ENCODE results near the gene HNRNPUL2. TPM values are rescaled to one million over a fixed set of nuclear protein-coding genes. Genes with fewer than 3 reads are reported as not detected.
A peak's percentile ranks its signal among the peaks of the same experiment; 100 is the strongest.
"Not testable (repeated sequence)": the region's sequence is repeated elsewhere in the genome, so short reads cannot be mapped to it uniquely, and the experiment has no call there.

The HNRNPUL2 gene
- total RNA-seq, 1 donor from 2014 or later = 45.6 TPM

DNA sequence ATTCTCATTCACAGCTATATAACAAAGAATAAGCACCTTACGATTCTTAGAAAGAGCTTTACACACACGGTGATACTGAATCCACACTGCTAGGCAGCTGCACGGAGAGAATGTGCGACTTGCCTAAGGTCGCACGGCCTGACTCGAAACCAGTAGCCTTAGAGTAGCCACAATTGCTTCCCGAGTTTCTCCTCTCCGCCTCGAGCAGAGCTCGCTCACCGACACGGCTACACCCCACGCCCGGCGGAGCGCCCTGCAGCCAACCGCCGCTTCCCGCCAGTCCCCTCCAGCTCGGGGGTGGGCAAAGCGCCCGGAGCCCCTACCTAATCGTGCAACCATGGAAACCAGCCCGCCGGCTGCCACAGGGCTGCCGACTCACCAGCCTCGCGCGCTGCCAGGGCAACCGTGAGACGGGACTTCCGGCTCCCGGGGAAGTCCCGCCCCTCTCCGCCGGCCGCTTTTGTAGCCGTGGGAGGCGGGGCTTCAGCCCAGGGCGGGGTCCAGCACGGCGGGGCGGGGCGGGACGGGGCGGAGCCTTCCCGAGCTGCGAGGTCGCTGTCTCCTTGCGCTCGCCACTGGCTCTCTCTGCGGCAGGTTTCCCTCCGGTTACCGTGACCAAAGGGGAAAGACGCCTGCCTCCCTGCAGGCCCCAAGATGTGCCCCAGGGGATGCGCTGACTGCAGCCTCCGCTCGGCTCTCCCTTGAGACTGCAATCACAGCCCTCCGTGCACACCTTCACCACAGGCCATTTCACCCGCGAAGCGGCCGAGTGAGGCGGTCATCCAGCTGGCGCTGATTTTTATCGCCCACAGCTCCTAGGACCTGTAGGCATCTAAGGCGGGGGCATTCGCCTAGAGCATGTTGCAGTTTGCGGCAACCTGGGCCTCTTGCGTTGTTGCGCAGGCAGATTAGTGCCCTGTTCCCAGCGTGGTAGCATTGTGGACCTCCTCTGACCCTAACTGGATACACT lies 21.1 kb downstream of the HNRNPUL2 start:
- peaks cover 8% of the 10 kb centered on the region for H3K36me3 Mint-ChIP-seq (ENCODE audit: low read depth)
- peak overlapping the region; percentile 95 for H3K27ac Mint-ChIP-seq (ENCODE audit: unreplicated experiment)
- DNase-seq (ENCODE audit: low spot score) = peak; percentile 97
- TF ChIP-seq, protein P1, sequence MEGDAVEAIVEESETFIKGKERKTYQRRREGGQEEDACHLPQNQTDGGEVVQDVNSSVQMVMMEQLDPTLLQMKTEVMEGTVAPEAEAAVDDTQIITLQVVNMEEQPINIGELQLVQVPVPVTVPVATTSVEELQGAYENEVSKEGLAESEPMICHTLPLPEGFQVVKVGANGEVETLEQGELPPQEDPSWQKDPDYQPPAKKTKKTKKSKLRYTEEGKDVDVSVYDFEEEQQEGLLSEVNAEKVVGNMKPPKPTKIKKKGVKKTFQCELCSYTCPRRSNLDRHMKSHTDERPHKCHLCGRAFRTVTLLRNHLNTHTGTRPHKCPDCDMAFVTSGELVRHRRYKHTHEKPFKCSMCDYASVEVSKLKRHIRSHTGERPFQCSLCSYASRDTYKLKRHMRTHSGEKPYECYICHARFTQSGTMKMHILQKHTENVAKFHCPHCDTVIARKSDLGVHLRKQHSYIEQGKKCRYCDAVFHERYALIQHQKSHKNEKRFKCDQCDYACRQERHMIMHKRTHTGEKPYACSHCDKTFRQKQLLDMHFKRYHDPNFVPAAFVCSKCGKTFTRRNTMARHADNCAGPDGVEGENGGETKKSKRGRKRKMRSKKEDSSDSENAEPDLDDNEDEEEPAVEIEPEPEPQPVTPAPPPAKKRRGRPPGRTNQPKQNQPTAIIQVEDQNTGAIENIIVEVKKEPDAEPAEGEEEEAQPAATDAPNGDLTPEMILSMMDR (IDR thresholded peaks at IDR 0.05) = no peak
- peaks cover 38% of the 10 kb centered on the region for H3K4me1 Mint-ChIP-seq (ENCODE audit: low read depth)
- H3K9me3 Mint-ChIP-seq (ENCODE audit: low read depth) = no peaks in the 10 kb centered on the region
- peak overlapping the region; percentile 92 for H3K4me3 Mint-ChIP-seq (ENCODE audit: unreplicated experiment)
- no peaks in the 10 kb centered on the region for H3K27me3 Mint-ChIP-seq (ENCODE audit: low read depth)

DNA sequence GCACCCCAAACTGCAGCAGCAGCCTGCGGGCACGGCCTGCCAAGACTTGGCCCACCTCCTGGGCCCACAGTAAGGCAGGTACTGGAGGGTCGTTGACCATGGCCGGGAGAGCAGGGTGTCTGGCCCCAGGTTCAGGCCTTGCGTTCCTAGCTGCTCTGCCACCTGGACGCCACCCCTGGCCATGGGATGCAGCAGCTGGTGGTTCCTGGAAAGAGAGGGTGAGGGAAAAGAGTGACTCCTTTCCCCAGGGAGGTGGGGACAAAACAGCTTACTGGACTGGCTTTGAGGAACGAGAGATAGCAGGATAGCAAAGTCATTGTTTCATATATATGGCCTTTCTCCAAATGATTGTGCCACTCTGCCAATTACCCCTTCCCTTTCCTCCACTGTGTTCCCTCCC lies 21.8 kb downstream of the HNRNPUL2 start:
- H3K4me1 Mint-ChIP-seq (ENCODE audit: low read depth) = peaks cover 38% of the 10 kb centered on the region
- no peaks in the 10 kb centered on the region for H3K9me3 Mint-ChIP-seq (ENCODE audit: low read depth)
- TF ChIP-seq, protein P1 (IDR thresholded peaks at IDR 0.05) = no peak
- no peaks in the 10 kb centered on the region for H3K27me3 Mint-ChIP-seq (ENCODE audit: low read depth)
- DNase-seq (ENCODE audit: low spot score) = no peak
- peak overlapping the region; percentile 92 for H3K4me3 Mint-ChIP-seq (ENCODE audit: unreplicated experiment)
- peaks cover 7% of the 10 kb centered on the region for H3K36me3 Mint-ChIP-seq (ENCODE audit: low read depth)
- H3K27ac Mint-ChIP-seq (ENCODE audit: unreplicated experiment) = peak overlapping the region; percentile 95

DNA sequence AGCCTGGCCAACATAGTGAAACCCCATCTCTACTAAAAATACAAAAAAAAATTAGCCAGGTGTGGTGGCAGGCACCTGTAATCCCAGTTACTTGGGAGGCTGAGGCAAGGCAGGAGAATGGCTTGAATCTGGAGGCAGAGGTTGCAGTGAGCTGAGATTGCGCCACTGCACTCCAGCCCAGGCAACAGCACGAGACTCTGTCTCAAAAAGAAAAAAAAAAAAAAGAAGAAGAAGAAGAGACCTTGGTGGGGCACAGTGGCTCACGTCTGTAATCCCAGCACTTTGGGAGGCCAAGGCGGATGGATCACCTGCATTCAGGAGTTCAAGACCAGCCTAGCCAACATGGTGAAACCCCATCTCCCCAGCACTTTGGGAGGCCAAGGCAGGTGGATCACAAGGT lies 23.3 kb downstream of the HNRNPUL2 start:
- H3K4me3 Mint-ChIP-seq (ENCODE audit: unreplicated experiment); H3K36me3 Mint-ChIP-seq (ENCODE audit: low read depth); H3K27me3 Mint-ChIP-seq (ENCODE audit: low read depth); H3K9me3 Mint-ChIP-seq (ENCODE audit: low read depth); H3K27ac Mint-ChIP-seq (ENCODE audit: unreplicated experiment); DNase-seq (ENCODE audit: low spot score): not testable (repeated sequence)
- H3K4me1 Mint-ChIP-seq (ENCODE audit: low read depth) = peaks cover 25% of the 10 kb centered on the region

DNA sequence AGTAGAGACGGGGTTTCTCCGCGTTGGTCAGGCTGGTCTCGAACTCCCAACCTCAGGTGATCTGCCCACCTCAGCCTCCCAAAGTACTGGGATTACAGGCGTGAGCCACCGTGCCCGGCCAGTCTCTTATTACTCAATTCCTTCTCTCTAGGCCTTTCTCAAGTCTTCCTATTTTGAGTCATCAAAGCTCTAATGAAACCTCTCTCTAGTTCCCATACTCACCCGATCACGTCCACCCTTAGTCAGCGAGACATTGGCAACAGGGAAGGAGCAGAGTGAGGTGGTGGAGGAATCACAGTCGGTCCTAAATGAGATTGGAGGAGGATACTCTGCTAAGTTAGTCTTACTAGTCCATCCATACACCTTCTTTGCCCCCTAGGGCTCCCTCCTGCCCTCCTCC lies 25.0 kb downstream of the HNRNPUL2 start:
- H3K36me3 Mint-ChIP-seq (ENCODE audit: low read depth) = peaks cover 9% of the 10 kb centered on the region
- H3K4me1 Mint-ChIP-seq (ENCODE audit: low read depth) = peaks cover 18% of the 10 kb centered on the region
- no peak for DNase-seq (ENCODE audit: low spot score)
- no peaks in the 10 kb centered on the region for H3K9me3 Mint-ChIP-seq (ENCODE audit: low read depth)
- TF ChIP-seq, protein P1 (IDR thresholded peaks at IDR 0.05) = no peak
- no peak overlapping the region for H3K27ac Mint-ChIP-seq (ENCODE audit: unreplicated experiment)
- H3K4me3 Mint-ChIP-seq (ENCODE audit: unreplicated experiment) = no peak overlapping the region
- H3K27me3 Mint-ChIP-seq (ENCODE audit: low read depth) = no peaks in the 10 kb centered on the region

DNA sequence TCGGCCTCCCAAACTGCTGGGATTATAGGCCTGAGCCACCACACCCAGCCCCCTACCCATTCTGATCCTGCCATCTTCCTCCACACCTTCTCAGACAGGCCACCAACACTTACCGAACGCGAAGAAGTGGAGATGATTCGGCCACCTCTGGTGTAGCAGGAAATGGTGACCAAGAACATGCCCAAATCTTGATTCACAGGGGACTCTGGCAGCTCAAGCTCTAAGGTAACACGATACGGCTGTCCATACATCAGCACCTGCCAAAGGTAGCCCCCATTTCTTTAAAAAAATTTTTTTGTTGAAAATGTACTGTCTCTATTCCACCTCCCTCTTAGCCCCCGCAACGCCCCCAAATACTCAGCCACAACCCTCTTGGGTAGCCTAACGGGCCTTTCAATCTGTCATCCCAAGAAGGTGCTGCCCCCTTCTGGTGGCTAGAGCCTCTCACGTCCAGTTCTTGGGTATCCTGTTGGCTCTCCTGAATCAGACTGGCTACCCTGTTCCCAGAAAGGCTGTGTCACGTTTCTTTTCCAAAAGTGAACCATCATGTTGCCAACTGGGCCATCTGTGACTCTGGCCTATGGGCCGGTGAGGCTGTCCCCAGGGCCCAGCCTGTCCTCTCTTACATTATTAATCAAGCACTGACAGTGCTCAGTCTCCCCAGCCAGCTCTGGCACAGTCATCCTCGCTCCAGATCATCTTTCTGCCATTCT lies 32.6 kb downstream of the HNRNPUL2 start:
- Mint-ChIP-seq H3K27ac (ENCODE audit: unreplicated experiment) (peak overlapping the region; percentile 28), H3K9me3 (ENCODE audit: low read depth) (no peaks in the 10 kb centered on the region), H3K4me3 (ENCODE audit: unreplicated experiment) (no peak overlapping the region), H3K36me3 (ENCODE audit: low read depth) (peaks cover 11% of the 10 kb centered on the region), H3K27me3 (ENCODE audit: low read depth) (no peaks in the 10 kb centered on the region), H3K4me1 (ENCODE audit: low read depth) (peaks cover 12% of the 10 kb centered on the region)
- no peak for DNase-seq (ENCODE audit: low spot score)
- TF ChIP-seq, protein P1 (IDR thresholded peaks at IDR 0.05) = peak; percentile 91

DNA sequence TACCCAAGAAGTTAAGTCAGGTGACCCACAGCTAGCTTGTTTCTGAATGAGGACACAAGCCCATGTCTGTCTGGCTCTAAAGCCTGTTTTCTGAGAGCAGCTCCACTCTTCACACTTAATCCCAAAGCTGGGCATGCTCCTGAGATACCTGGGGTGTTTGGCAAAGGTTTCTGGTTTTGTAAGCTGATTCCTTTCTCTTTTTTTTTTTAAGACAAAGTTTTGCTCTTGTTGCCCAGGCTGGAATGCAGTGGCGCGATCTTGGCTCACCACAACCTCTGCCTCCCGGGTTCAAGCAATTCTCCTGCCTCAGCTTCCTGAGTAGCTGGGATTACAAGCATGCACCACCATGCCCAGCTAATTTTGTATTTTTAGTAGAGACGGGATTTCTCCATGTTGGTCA lies 33.6 kb downstream of the HNRNPUL2 start:
- not testable (repeated sequence) for H3K27me3 Mint-ChIP-seq (ENCODE audit: low read depth); H3K4me3 Mint-ChIP-seq (ENCODE audit: unreplicated experiment); H3K27ac Mint-ChIP-seq (ENCODE audit: unreplicated experiment); H3K9me3 Mint-ChIP-seq (ENCODE audit: low read depth); DNase-seq (ENCODE audit: low spot score)
- Mint-ChIP-seq H3K36me3 (ENCODE audit: low read depth) (peaks cover 11% of the 10 kb centered on the region), H3K4me1 (ENCODE audit: low read depth) (peaks cover 19% of the 10 kb centered on the region)

Measured in chondrocyte (in vitro differentiated cells).